Gastroesophageal sphincter (tissue), 4 donors: ENCODE data around the gene OTULINL. TPM values are rescaled to one million over a fixed set of nuclear protein-coding genes. Genes with fewer than 3 reads are reported as not detected.

Experiments used
- ATAC-seq: fragments of 150-250 bp; one replicate; pipeline ENCODE4 v1.9.1; 2016; ENCODE audit warnings: mild to moderate bottlenecking, moderate library complexity
- H3K27ac ChIP-seq, 4 donors: fragments of 200-600 bp; sonication (generic) in 3 of 4; 1 replicate in 3 of 4; 2 replicates in 1 of 4; pipeline ENCODE4 v1.5.1; 2016 to 2019
- H3K27me3 ChIP-seq: fragments of 200-600 bp; sonication (generic); one replicate; pipeline ENCODE4 v1.5.1; 2019
- H3K36me3 ChIP-seq, 2 donors: fragments of 200-600 bp; sonication (generic); one replicate each; pipeline ENCODE4 v1.5.1; 2019; ENCODE audit warnings: control low read depth in 1 of 2
- H3K4me1 ChIP-seq, 3 donors: fragments of 200-600 bp; sonication (generic); 1 replicate in 2 of 3; 2 replicates in 1 of 3; pipeline ENCODE4 v1.5.1; 2016 to 2019; ENCODE audit warnings: control low read depth in 2 of 3
- H3K4me3 ChIP-seq, 2 donors: fragments of 200-600 bp; sonication (generic); one replicate each; pipeline ENCODE4 v1.5.1; 2019; ENCODE audit warnings: mild to moderate bottlenecking in 1 of 2, moderate library complexity in 1 of 2
- H3K9me3 ChIP-seq, 3 donors: fragments of 200-600 bp; sonication (generic); one replicate each; pipeline ENCODE4 v1.5.1; 2017 to 2019; ENCODE audit warnings: control low read depth in 2 of 3
- CTCF ChIP-seq, 4 experiments: fragments of 200-600 bp in 2 of 4; fragments of 450-650 bp in 2 of 4; sonication (generic) in 1 of 4; IDR thresholded peaks; one replicate each; pipeline ENCODE4 v1.5.1; 2017 to 2019; ENCODE audit warnings: antibody characterized with exemption in 4 of 4, mild to moderate bottlenecking in 2 of 4, moderate library complexity in 2 of 4
- EP300 ChIP-seq: sonication (generic); formaldehyde crosslinking; IDR thresholded peaks from one replicate; pipeline ENCODE4 v1.6.1; 2017; ENCODE audit warnings: antibody characterized with exemption, mild to moderate bottlenecking
- POLR2A ChIP-seq, 2 donors: fragments of 450-650 bp; IDR thresholded peaks; one replicate each; pipeline ENCODE4 v1.6.1; 2017; ENCODE audit warnings: antibody characterized with exemption in 2 of 2, mild to moderate bottlenecking in 2 of 2, moderate library complexity in 1 of 2
- POLR2AphosphoS5 ChIP-seq: sonication (generic); formaldehyde crosslinking; IDR thresholded peaks from one replicate; pipeline ENCODE4 v1.6.1; 2017; ENCODE audit warnings: antibody characterized with exemption
- WGBS, 2 donors: methylation state at CpG; one replicate each; pipeline ENCODE4 v1.1.5; 2018; ENCODE audit warnings: low coverage in 1 of 2; 5-methylcytosine and 5-hydroxymethylcytosine counted together
- total RNA-seq, 4 donors: library from RNA; depleted of rRNA; stranded (reverse); fragments of >200 nt; gene quantifications; one replicate each; pipeline ENCODE4 v1.1.0, GENCODE V29; 2016

OTULINL gene
- total RNA-seq, 4 donors from 2014 or later: 1.4 to 11.3 (median 5.1) TPM

GRCh38 chr5:14617441-14617840 lies 35.8 kb downstream of the OTULINL start:
- no peaks in the 10 kb centered on the region for H3K27me3 ChIP-seq
- H3K36me3 ChIP-seq: peaks cover 0 to 4% of the 10 kb centered on the region in 2 donors
- H3K27ac ChIP-seq: no peak overlapping the region
- no peak for ATAC-seq
- no peaks in the 10 kb centered on the region for H3K4me1 ChIP-seq
- H3K9me3 ChIP-seq: peaks cover 0 to 9% (median 0%) of the 10 kb centered on the region in 3 donors
- TF ChIP-seq CTCF (IDR thresholded peaks at IDR 0.05) (no peak), POLR2A (IDR thresholded peaks at IDR 0.05) (no peak), EP300 (no peak), POLR2AphosphoS5 (no peak)
- no peak overlapping the region for H3K4me3 ChIP-seq
- 60 to 86% methylated on average over 1 to 4 of the region's 4 CpGs for WGBS, 2 donors

DNA sequence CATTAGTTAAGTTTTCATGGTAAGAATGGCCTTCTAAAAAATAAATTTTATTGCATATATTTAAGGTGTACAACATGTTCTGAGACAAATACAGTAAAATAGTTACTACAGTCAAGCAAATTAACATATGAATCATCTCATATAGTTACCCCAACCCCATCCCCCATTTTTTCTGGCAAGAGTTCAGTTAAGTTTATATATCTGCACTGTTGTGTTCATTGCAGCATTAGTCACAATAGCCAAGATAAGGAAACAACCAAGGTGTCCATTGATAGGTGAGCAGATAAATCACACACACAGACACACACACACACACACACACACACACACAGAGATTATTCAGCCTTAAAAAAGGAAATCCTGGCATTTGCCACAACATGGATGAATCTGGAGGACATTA lies 45.7 kb downstream of the OTULINL start:
- TF ChIP-seq EP300 (no peak), POLR2AphosphoS5 (no peak), POLR2A (IDR thresholded peaks at IDR 0.05) (no peak), CTCF (IDR thresholded peaks at IDR 0.05) (no peak)
- Histone ChIP-seq H3K4me1 (no peaks in the 10 kb centered on the region), H3K36me3 (no peaks in the 10 kb centered on the region), H3K4me3 (no peak overlapping the region), H3K9me3 (no peaks in the 10 kb centered on the region), H3K27me3 (no peaks in the 10 kb centered on the region), H3K27ac (no peak overlapping the region)
- no peak for ATAC-seq

- TF ChIP-seq POLR2A (IDR thresholded peaks at IDR 0.05) (no peak), EP300 (no peak), CTCF (IDR thresholded peaks at IDR 0.05) (no peak), POLR2AphosphoS5 (no peak)
- Histone ChIP-seq H3K4me3 (no peak overlapping the region), H3K4me1 (no peaks in the 10 kb centered on the region), H3K27me3 (no peaks in the 10 kb centered on the region), H3K36me3 (no peaks in the 10 kb centered on the region), H3K9me3 (no peaks in the 10 kb centered on the region), H3K27ac (no peak overlapping the region)
- no peak for ATAC-seq
- 8 to 11% methylated on average over 3 of the region's 3 CpGs for WGBS, 2 donors
Observed at GRCh38 chr5:14628346-14628745, 46.8 kb downstream of the OTULINL start.

DNA sequence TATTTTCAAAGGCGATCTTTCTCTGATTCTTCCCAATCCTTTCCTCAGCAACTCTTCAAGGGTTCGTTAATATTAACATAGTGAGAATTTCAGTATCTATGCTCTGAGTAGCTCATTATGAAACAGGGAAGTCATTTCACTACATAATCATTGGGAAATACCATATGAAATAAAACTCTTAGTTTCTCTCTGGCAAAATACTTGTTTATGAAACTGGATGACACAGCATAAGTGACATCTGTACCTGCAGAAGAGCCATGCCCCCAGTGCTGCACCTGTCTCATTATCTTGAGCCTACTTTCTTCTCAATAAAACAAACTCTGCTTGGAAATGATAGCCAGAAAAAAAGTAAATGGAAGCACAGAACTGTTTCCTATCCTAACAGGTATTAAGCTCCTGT lies 49.1 kb downstream of the OTULINL start:
- Histone ChIP-seq H3K9me3 (no peaks in the 10 kb centered on the region), H3K4me3 (no peak overlapping the region), H3K4me1 (no peaks in the 10 kb centered on the region), H3K27me3 (no peaks in the 10 kb centered on the region), H3K36me3 (no peaks in the 10 kb centered on the region), H3K27ac (no peak overlapping the region)
- 86% methylated on average over 2 of the region's 2 CpGs for WGBS, 2 donors
- TF ChIP-seq POLR2AphosphoS5 (no peak), POLR2A (IDR thresholded peaks at IDR 0.05) (no peak)
- ATAC-seq: no peak

GRCh38 chr5:14635656-14636055 lies 54.1 kb downstream of the OTULINL start:
- 54 to 70% methylated on average over 1 to 2 of the region's 2 CpGs for WGBS, 2 donors
- no peak for ATAC-seq
- Histone ChIP-seq H3K9me3 (no peaks in the 10 kb centered on the region), H3K27ac (no peak overlapping the region), H3K27me3 (peaks cover under 1% of the 10 kb centered on the region), H3K4me3 (no peak overlapping the region), H3K4me1 (no peaks in the 10 kb centered on the region), H3K36me3 (no peaks in the 10 kb centered on the region)
- TF ChIP-seq EP300: no peak
- no peak for TF ChIP-seq CTCF (IDR thresholded peaks at IDR 0.05)
- TF ChIP-seq POLR2AphosphoS5: no peak
- TF ChIP-seq POLR2A (IDR thresholded peaks at IDR 0.05): no peak

DNA sequence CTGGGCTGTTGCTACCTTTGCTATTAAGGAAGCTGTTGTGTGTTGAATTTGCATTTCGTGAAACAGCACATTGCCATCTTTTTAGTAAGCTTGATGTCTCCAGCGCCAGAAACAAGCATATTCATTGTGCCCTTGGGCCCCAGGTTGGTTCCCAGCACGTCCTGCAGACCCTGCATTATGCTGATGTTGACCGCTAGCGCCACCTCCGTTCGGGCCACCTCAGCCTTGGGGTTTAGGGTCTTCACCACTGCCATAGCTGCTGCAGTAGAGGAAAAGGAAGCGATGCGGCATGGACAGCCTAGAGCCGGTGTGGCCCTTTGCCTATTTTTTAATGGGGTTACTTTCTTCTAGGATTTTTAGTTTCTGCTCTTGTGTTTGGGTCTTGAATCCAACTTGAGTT lies 59.2 kb downstream of the OTULINL start:
- Histone ChIP-seq H3K9me3 (no peaks in the 10 kb centered on the region), H3K4me1 (no peaks in the 10 kb centered on the region), H3K36me3 (no peaks in the 10 kb centered on the region), H3K4me3 (no peak overlapping the region), H3K27ac (no peak overlapping the region), H3K27me3 (peaks cover 26% of the 10 kb centered on the region)
- ATAC-seq: no peak
- WGBS, 2 donors: 100% methylated on average over 1 to 3 of the region's 10 CpGs
- TF ChIP-seq EP300 (no peak), POLR2A (IDR thresholded peaks at IDR 0.05) (no peak), POLR2AphosphoS5 (no peak), CTCF (IDR thresholded peaks at IDR 0.05) (no peak)
